AG09319 (cell line): ENCODE data around the gene CDH6.

Experiments
- DNase-seq: peaks from one replicate; pipeline ENCODE4 v3.0.0-alpha.2; 2010; ENCODE audit warnings: low read depth; ENCODE audit errors: extremely low read depth
- CTCF ChIP-seq: IDR thresholded peaks from 2 replicates; pipeline ENCODE4 v1.5.1; 2011; ENCODE audit warnings: low read depth, mild to moderate bottlenecking, inconsistent platforms, low read length, moderate library complexity

The CDH6 gene

GRCh38 chr5:31193591-31194467, at the start of gene CDH6:
CDH6 (plus strand) TSS chr5:31193686; CDS start chr5:31267474, 73,788 bp downstream.
- DNase-seq = peak; percentile 40
- TF ChIP-seq CTCF = no peak

GRCh38 chr5:31144364-31144763, 49.1 kb upstream of the CDH6 start:
- no peak for TF ChIP-seq CTCF
- DNase-seq = no peak

GRCh38 chr5:31148959-31149475, 44.5 kb upstream of the CDH6 start:
- TF ChIP-seq CTCF = no peak
- DNase-seq = no peak

- DNase-seq = no peak
- no peak for TF ChIP-seq CTCF
These were observed 40.0 kb upstream of the CDH6 start for GRCh38 chr5:31153521-31153920.

- no peak for DNase-seq
- no peak for TF ChIP-seq CTCF
These were observed 36.8 kb upstream of the CDH6 start for GRCh38 chr5:31156631-31157160.

GRCh38 chr5:31157720-31158119, 35.8 kb upstream of the CDH6 start:
- no peak for DNase-seq
- TF ChIP-seq CTCF = no peak

GRCh38 chr5:31158686-31159085, 34.8 kb upstream of the CDH6 start:
- TF ChIP-seq CTCF = no peak
- no peak for DNase-seq
